Stimulated activated naive B cell treated with anti-CD40 and anti-IgM and Interleukin-4, amounts not matched to agents 10 μg/mL and 1 μg/mL and 100 μg/mL, for 72 hours (primary cell): ENCODE results near the gene CNOT9.

Experiments used
- ATAC-seq, 2 donors: fragments of 150-1000 bp; cut with Tn5 transposase; replicated peaks; 2 replicates each; pipeline ENCODE4 v1.10.0; 2021; ENCODE audit warnings: moderate library complexity in 1 of 2
- DNase-seq: peaks from one replicate; pipeline ENCODE4 v3.0.0; 2021
- H3K27ac Mint-ChIP-seq: one replicate; pipeline ENCODE4 v1.8.0; 2022; ENCODE audit warnings: mild to moderate bottlenecking, mixed read lengths
- H3K27me3 Mint-ChIP-seq, 2 donors: one replicate each; pipeline ENCODE4 v1.8.0; 2022; ENCODE audit warnings: mixed read lengths in 2 of 2
- H3K36me3 Mint-ChIP-seq, 2 donors: one replicate each; pipeline ENCODE4 v1.8.0; 2022; ENCODE audit warnings: mixed read lengths in 2 of 2, mild to moderate bottlenecking in 1 of 2
- H3K4me1 Mint-ChIP-seq, 2 donors: one replicate each; pipeline ENCODE4 v1.8.0; 2022; ENCODE audit warnings: mixed read lengths in 2 of 2, mild to moderate bottlenecking in 1 of 2
- H3K4me3 Mint-ChIP-seq, 2 donors: one replicate each; pipeline ENCODE4 v1.8.0; 2022; ENCODE audit warnings: mild to moderate bottlenecking in 2 of 2, mixed read lengths in 2 of 2, moderate library complexity in 1 of 2
- H3K9me3 Mint-ChIP-seq, 2 donors: one replicate each; pipeline ENCODE4 v1.8.0; 2022; ENCODE audit warnings: mixed read lengths in 2 of 2, mild to moderate bottlenecking in 1 of 2

The CNOT9 gene

GRCh38 chr2:218607436-218608115, 38.9 kb downstream of the CNOT9 start, which contains the start of gene PLCD4:
PLCD4 (plus strand) TSS chr2:218607899; CDS start chr2:218615740, 7,841 bp downstream.
- Mint-ChIP-seq H3K36me3 (no peaks in the 10 kb centered on the region), H3K4me1 (no peaks in the 10 kb centered on the region), H3K27ac (no peak within 1 kb of the TSS), H3K27me3 (peaks cover 12 to 15% of the 10 kb centered on the region in 2 donors), H3K4me3 (no peak within 1 kb of the TSS), H3K9me3 (no peaks in the 10 kb centered on the region)
- ATAC-seq (no peak), DNase-seq (no peak)

- H3K4me3 Mint-ChIP-seq = no peak overlapping the region
- H3K27me3 Mint-ChIP-seq = peaks cover 0 to 4% of the 10 kb centered on the region in 2 donors
- DNase-seq (no peak), ATAC-seq (no peak)
- H3K9me3 Mint-ChIP-seq = no peaks in the 10 kb centered on the region
- no peak overlapping the region for H3K27ac Mint-ChIP-seq
- no peaks in the 10 kb centered on the region for H3K4me1 Mint-ChIP-seq
- no peaks in the 10 kb centered on the region for H3K36me3 Mint-ChIP-seq
Measured at GRCh38 chr2:218615868-218616315, 47.3 kb downstream of the CNOT9 start.

- no peaks in the 10 kb centered on the region for H3K9me3 Mint-ChIP-seq
Measured at GRCh38 chr2:218618102-218618860, 49.6 kb downstream of the CNOT9 start.

GRCh38 chr2:218621007-218621406, 52.4 kb downstream of the CNOT9 start:
- Mint-ChIP-seq H3K27me3 (no peaks in the 10 kb centered on the region), H3K27ac (no peak overlapping the region), H3K4me1 (peaks cover 3 to 6% of the 10 kb centered on the region in 2 donors), H3K9me3 (no peaks in the 10 kb centered on the region), H3K36me3 (no peaks in the 10 kb centered on the region), H3K4me3 (no peak overlapping the region)
- no peak for DNase-seq
- ATAC-seq = no peak

More at GRCh38 chr2:218618102-218618860, 49.6 kb downstream of the CNOT9 start:
- H3K4me3 Mint-ChIP-seq = no peak overlapping the region
- no peak overlapping the region for H3K27ac Mint-ChIP-seq
- no peaks in the 10 kb centered on the region for H3K27me3 Mint-ChIP-seq
- no peak for ATAC-seq
- H3K4me1 Mint-ChIP-seq = peaks cover 3 to 5% of the 10 kb centered on the region in 2 donors
- H3K36me3 Mint-ChIP-seq = no peaks in the 10 kb centered on the region
- DNase-seq = no peak

GRCh38 chr2:218622606-218623365, 54.1 kb downstream of the CNOT9 start:
- ATAC-seq (no peak), DNase-seq (no peak)
- peaks cover 3 to 6% of the 10 kb centered on the region in 2 donors for H3K4me1 Mint-ChIP-seq
- H3K36me3 Mint-ChIP-seq = no peaks in the 10 kb centered on the region
- no peaks in the 10 kb centered on the region for H3K9me3 Mint-ChIP-seq
- H3K27ac Mint-ChIP-seq = no peak overlapping the region
- no peaks in the 10 kb centered on the region for H3K27me3 Mint-ChIP-seq
- H3K4me3 Mint-ChIP-seq = no peak overlapping the region

GRCh38 chr2:218623366-218623705, 54.7 kb downstream of the CNOT9 start:
- H3K36me3 Mint-ChIP-seq = no peaks in the 10 kb centered on the region
- DNase-seq = no peak
- H3K9me3 Mint-ChIP-seq = no peaks in the 10 kb centered on the region
- no peak for ATAC-seq
- no peak overlapping the region for H3K4me3 Mint-ChIP-seq
- H3K27ac Mint-ChIP-seq = no peak overlapping the region
- peaks cover 3 to 6% of the 10 kb centered on the region in 2 donors for H3K4me1 Mint-ChIP-seq
- no peaks in the 10 kb centered on the region for H3K27me3 Mint-ChIP-seq

GRCh38 chr2:218626369-218626768, 57.7 kb downstream of the CNOT9 start:
- peaks cover 0 to 4% of the 10 kb centered on the region in 2 donors for H3K36me3 Mint-ChIP-seq
- no peak for ATAC-seq

GRCh38 chr2:218627939-218628338, 59.3 kb downstream of the CNOT9 start:
- Mint-ChIP-seq H3K36me3 (peaks cover 0 to 8% of the 10 kb centered on the region in 2 donors), H3K27ac (no peak overlapping the region), H3K27me3 (no peaks in the 10 kb centered on the region), H3K4me3 (no peak overlapping the region), H3K9me3 (no peaks in the 10 kb centered on the region), H3K4me1 (peaks cover 3 to 5% of the 10 kb centered on the region in 2 donors)
- no peak for DNase-seq
- no peak for ATAC-seq

More at GRCh38 chr2:218626369-218626768, 57.7 kb downstream of the CNOT9 start:
- H3K27ac Mint-ChIP-seq = no peak overlapping the region
- no peak overlapping the region for H3K4me3 Mint-ChIP-seq
- H3K9me3 Mint-ChIP-seq = no peaks in the 10 kb centered on the region
- no peaks in the 10 kb centered on the region for H3K27me3 Mint-ChIP-seq
- no peak for DNase-seq
- H3K4me1 Mint-ChIP-seq = peaks cover 3 to 6% of the 10 kb centered on the region in 2 donors

GRCh38 chr2:218631837-218632236, 63.2 kb downstream of the CNOT9 start:
- ATAC-seq = no peak
- no peaks in the 10 kb centered on the region for H3K27me3 Mint-ChIP-seq
- no peak overlapping the region for H3K27ac Mint-ChIP-seq
- H3K4me1 Mint-ChIP-seq = no peaks in the 10 kb centered on the region
- no peak overlapping the region for H3K4me3 Mint-ChIP-seq
- no peak for DNase-seq
- H3K9me3 Mint-ChIP-seq = no peaks in the 10 kb centered on the region
- H3K36me3 Mint-ChIP-seq = peaks cover 12 to 36% of the 10 kb centered on the region in 2 donors

- no peak overlapping the region for H3K4me3 Mint-ChIP-seq
- no peaks in the 10 kb centered on the region for H3K27me3 Mint-ChIP-seq
- DNase-seq (no peak), ATAC-seq (no peak)
- H3K9me3 Mint-ChIP-seq = no peaks in the 10 kb centered on the region
- peaks cover 28 to 57% of the 10 kb centered on the region in 2 donors for H3K36me3 Mint-ChIP-seq
- peak overlapping the region; percentile 17 for H3K27ac Mint-ChIP-seq
- H3K4me1 Mint-ChIP-seq = no peaks in the 10 kb centered on the region
Measured at GRCh38 chr2:218635719-218636118, 67.1 kb downstream of the CNOT9 start.

GRCh38 chr2:218638372-218638771, 69.7 kb downstream of the CNOT9 start:
- Mint-ChIP-seq H3K27me3 (no peaks in the 10 kb centered on the region), H3K4me1 (peaks cover 0 to 1% of the 10 kb centered on the region in 2 donors), H3K9me3 (no peaks in the 10 kb centered on the region), H3K27ac (no peak overlapping the region), H3K4me3 (no peak overlapping the region), H3K36me3 (peaks cover 34 to 65% of the 10 kb centered on the region in 2 donors)
- DNase-seq (no peak), ATAC-seq (no peak)

GRCh38 chr2:218642121-218642656, 73.5 kb downstream of the CNOT9 start:
- Mint-ChIP-seq H3K36me3 (peaks cover 39 to 51% of the 10 kb centered on the region in 2 donors), H3K27me3 (no peaks in the 10 kb centered on the region)

GRCh38 chr2:218642786-218643185, 74.1 kb downstream of the CNOT9 start:
- Mint-ChIP-seq H3K9me3 (no peaks in the 10 kb centered on the region), H3K4me1 (peaks cover 4 to 18% of the 10 kb centered on the region in 2 donors), H3K36me3 (peaks cover 37 to 50% of the 10 kb centered on the region in 2 donors), H3K27me3 (no peaks in the 10 kb centered on the region), H3K27ac (no peak overlapping the region), H3K4me3 (no peak overlapping the region)
- no peak for ATAC-seq
- no peak for DNase-seq

More at GRCh38 chr2:218642121-218642656, 73.5 kb downstream of the CNOT9 start:
- ATAC-seq = no peak
- H3K4me3 Mint-ChIP-seq = no peak overlapping the region
- peaks cover 4 to 18% of the 10 kb centered on the region in 2 donors for H3K4me1 Mint-ChIP-seq
- no peaks in the 10 kb centered on the region for H3K9me3 Mint-ChIP-seq
- no peak for DNase-seq
- no peak overlapping the region for H3K27ac Mint-ChIP-seq

GRCh38 chr2:218643751-218644310, 75.2 kb downstream of the CNOT9 start:
- H3K9me3 Mint-ChIP-seq = no peaks in the 10 kb centered on the region
- H3K36me3 Mint-ChIP-seq = peaks cover 37 to 50% of the 10 kb centered on the region in 2 donors
- no peak overlapping the region for H3K4me3 Mint-ChIP-seq
- peaks cover 7 to 25% of the 10 kb centered on the region in 2 donors for H3K4me1 Mint-ChIP-seq
- no peaks in the 10 kb centered on the region for H3K27me3 Mint-ChIP-seq
- peak overlapping the region; percentile 77 for H3K27ac Mint-ChIP-seq
- DNase-seq (no peak), ATAC-seq (no peak)
